ENCODE measurements around the gene TAGLN.
"Not testable (repeated sequence)": the region's sequence is repeated elsewhere in the genome, so short reads cannot be mapped to it uniquely, and the experiment has no call there.

Gene TAGLN

GRCh38 chr11:117181586-117182550, 17.3 kb upstream of the TAGLN start:
- peak; percentile 46 for DNase-seq

GRCh38 chr11:117182551-117182935, 16.6 kb upstream of the TAGLN start:
- peak; percentile 39 for DNase-seq

GRCh38 chr11:117183178-117183577, 16.0 kb upstream of the TAGLN start:
- DNase-seq = not testable (repeated sequence)

- peak; percentile 43 for DNase-seq
These were observed 15.3 kb upstream of the TAGLN start for GRCh38 chr11:117183724-117184349.

DNA sequence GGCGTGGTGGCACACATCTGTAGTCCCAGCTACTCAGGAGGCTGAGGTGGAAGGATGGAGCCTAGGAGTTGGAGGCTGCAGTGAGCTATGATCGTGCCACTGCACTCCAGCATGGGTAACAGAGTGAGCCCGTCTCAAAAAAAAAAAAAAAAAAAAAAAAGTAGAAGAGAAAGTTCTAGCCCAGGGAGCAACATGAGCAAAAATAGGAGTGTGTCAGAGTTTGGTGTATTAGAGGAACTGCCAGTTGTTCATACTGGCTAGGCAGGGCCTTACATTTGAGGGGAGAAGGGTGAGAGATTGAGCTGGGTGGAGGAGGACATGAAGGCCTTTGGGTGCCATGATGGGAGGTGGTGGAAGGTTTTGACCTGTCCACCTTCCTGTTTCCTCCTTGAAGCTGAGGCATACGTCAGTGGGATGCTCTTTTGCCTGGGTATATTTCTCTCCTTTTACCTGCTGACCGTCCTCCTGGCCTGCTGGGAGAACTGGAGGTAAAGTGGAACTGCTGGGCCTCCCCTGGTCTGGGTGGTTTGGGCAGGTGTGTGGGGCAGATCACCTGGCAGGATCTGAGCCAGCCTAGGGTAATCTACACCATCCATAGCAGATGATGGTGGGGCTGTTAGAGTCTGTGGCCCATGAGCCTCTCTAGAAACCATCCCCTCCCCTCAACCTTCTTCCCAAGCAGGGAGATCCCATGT, 13.3 kb upstream of the TAGLN start:
- peak; percentile 35 for DNase-seq

GRCh38 chr11:117186431-117186761, 12.8 kb upstream of the TAGLN start:
- no peak for DNase-seq

DNA sequence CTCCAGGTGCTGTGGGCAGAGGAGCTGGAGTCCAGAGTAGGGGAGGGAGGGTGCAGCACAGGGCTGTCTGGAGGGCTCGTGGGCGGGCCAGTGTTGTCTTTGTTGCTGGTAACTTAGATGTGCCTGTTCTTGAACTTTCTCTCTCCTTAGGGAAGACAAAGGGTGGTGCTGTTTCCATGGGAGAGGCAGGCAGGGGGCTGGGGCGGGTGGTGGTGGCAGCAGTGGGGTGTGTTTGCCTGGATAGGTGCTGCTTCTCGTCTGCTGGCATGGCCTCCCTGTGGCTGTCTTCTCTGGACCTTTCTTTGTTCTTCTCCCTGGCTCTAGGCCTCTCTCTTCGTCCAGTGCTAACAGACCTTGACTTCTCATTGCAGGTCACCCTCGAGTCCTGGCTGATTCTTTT, 12.2 kb upstream of the TAGLN start:
- peak; percentile 20 for DNase-seq

DNA sequence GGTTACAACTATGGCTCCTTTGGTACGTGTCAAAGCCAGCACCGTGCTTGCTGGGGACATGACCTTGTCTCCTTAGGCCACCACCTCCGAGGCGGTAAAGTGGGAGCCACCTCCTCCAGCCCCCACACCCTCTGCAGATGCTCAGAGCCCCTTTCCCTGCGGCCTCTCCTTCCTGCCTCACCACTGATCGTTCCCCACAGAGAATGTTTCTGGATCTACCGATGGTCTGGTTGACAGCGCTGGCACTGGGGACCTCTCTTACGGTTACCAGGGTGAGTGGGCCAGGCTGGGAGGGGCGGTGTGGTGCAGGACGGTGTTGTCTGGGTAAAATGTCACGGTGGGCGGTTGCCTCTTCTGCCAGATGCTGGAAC, 11.8 kb upstream of the TAGLN start:
- peak; percentile 41 for DNase-seq

DNA sequence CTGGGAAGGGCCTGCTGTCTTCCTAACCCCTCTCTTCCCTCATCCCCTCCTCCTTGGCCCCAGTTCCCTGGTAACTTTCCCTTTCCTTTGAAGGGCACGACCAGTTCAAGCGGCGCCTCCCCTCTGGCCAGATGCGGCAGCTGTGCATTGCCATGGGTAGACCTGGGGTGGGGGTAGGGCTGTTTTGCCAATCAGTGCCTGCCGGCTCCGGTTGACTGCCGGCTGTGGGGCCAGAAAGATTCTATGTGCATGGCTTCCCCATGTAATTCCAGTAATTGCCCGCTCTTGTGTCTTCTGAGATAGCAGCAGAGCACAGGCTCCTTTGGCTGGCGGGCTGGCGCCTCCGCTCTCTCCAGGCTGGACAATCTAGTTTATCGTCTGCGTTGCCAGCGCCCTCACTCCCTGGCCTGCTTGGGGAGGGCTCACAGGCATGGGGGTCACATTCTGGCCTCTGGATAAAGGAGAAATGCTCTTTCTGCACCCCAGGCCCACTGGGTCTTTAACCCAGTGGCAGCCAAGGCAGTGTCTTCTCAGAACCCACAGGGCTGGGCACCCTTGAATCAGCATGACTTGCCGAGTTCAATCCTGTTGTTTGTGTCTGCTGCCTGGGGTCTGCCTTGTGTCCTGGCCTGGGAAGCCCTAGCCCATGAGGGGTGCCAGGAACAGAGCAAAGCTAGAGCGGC, 11.2 kb upstream of the TAGLN start:
- peak; percentile 50 for DNase-seq

DNA sequence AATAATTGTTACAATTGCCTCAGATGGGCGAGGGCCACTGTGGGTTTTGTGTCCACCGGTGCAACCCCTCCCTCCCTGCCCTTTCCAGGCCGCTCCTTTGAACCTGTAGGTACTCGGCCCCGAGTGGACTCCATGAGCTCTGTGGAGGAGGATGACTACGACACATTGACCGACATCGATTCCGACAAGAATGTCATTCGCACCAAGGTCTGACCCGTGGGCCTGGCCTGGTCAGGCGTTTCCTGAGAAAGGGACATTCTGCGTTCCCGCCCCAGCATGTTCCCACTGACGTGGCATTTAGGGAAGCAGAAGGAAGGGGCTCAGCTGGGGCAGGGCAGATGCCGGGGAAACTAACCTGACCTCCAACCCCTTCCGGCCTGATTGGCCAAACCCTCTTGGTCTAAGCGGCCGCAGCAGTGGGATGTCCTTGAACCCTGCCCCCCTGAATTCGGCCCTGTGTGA, 10.5 kb upstream of the TAGLN start:
- DNase-seq = no peak

DNA sequence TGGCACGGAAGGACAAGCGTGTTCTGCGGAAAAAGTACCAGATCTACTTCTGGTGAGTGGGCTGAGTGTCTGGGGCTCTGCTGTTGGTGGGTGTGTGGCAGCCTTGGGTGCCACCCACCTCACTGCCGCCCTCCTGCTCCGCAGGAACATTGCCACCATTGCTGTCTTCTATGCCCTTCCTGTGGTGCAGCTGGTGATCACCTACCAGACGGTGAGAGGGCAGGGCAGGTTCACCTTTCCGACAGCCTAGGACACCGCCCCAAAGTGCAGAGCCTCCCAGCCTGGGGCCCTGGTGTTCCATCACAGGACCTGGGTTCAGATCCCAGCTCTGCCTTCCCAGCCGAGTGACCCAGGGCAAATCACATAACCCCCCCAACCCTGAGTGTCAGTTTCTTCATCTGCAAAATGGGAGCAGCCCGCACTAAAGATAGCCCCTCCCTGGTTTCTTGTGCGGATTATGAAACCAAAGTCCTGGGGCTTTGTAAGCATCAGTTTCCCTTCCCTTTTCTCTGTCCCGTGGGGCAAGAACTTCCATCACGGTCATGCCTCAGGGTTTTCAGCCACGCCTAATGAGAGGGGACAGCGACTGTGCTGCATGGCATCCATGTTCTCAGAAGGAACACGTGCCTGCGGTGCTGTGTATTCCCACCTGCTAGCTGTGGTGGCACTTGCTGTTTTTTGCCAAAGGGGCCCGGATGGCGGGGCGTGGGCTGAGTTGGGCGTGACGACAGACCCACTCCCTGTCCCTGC, 9.8 kb upstream of the TAGLN start:
- DNase-seq = peak; percentile 42

DNA sequence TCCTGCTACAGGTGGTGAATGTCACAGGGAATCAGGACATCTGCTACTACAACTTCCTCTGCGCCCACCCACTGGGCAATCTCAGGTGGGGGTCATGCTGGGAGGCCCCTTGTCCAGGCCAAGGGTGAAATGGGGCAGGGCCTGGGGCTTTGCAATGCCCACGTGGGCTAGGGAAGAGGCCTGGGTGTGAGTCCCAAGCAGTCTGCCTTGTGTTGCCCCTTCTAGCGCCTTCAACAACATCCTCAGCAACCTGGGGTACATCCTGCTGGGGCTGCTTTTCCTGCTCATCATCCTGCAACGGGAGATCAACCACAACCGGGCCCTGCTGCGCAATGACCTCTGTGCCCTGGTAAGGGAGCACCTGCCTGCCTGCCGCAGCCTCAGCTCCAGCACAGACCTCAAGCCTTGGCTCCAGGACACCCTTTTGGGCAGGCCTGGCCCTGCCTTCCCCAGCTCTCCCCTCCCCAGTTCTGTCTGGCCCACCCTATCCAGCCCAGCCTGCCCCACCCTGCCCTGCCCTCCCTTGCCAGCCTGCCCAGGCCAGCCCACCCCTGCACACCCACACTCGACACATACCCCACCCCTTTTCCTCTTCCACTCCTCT, 9.1 kb upstream of the TAGLN start:
- DNase-seq = no peak

- no peak for DNase-seq
These were observed 7.3 kb upstream of the TAGLN start for GRCh38 chr11:117191680-117192400.

GRCh38 chr11:117192401-117192875, 6.7 kb upstream of the TAGLN start:
- DNase-seq = no peak

GRCh38 chr11:117193130-117194020, 5.8 kb upstream of the TAGLN start:
- no peak for DNase-seq

DNA sequence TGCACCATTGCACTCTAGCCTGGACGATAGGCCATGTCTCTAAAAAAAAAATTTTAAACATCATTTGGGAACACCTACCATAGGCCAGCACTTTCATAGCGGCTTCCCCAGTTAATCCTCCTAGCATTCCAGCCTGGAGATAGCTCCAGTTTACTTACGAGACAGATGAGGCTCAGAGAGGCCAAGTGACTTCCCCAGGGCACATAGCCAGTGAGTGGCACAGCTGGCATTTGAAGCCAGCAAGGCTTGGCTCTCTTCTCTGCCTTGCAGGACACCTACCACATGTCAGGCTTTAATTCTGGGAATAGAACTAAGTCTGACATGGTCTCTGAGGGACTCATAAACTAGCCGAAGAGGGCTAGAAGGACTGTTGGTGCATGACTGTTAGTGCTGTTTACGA, 4.9 kb upstream of the TAGLN start:
- no peak for DNase-seq

DNA sequence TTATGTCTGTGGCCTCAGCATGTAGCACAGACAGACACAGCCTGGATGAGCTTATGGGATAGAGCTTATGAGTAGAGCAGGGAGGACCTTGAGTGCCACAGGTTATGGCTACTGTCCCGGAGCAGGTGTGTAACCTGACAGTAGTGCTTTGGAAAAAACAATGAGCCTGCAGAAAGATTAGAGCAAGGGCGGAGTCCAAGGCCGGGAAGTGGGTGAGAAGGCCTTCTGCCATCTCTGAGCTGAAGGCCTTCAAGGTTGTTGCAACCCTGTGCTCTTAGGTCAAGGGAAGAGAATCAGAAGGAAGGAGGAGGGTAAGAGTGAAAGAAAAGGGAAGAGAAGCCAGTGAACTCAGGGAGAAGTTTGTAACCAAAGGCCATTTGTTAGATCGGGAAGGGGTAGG, 3.9 kb upstream of the TAGLN start:
- DNase-seq = no peak

DNA sequence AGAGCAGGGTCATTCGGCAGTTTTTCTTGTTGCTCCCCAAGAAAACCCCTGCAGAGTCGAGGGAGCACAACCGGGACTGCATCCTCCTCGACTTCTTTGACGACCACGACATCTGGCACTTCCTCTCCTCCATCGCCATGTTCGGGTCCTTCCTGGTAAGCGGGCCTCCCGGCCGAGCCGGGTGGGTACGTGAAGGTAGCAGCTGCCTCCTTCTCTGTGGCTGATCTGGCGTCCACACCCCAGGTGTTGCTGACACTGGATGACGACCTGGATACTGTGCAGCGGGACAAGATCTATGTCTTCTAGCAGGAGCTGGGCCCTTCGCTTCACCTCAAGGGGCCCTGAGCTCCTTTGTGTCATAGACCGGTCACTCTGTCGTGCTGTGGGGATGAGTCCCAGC, 3.4 kb upstream of the TAGLN start:
- DNase-seq = no peak

GRCh38 chr11:117197006-117197405, 2.2 kb upstream of the TAGLN start:
- no peak for DNase-seq

Measured in activated CD8-positive, alpha-beta memory T cell treated with anti-CD3 and anti-CD28 coated beads, Interleukin-2, amount 50 U/mL, for 48 hours (primary cell).